C1 segment of cervical spinal cord (tissue), 14 donors: Measurements from ENCODE around the gene NEXN.

Experiments used
- DNase-seq, 14 donors: peaks; one replicate each; lab custom pipeline; 2025; lab: John Stamatoyannopoulos, UW

NEXN gene

DNA sequence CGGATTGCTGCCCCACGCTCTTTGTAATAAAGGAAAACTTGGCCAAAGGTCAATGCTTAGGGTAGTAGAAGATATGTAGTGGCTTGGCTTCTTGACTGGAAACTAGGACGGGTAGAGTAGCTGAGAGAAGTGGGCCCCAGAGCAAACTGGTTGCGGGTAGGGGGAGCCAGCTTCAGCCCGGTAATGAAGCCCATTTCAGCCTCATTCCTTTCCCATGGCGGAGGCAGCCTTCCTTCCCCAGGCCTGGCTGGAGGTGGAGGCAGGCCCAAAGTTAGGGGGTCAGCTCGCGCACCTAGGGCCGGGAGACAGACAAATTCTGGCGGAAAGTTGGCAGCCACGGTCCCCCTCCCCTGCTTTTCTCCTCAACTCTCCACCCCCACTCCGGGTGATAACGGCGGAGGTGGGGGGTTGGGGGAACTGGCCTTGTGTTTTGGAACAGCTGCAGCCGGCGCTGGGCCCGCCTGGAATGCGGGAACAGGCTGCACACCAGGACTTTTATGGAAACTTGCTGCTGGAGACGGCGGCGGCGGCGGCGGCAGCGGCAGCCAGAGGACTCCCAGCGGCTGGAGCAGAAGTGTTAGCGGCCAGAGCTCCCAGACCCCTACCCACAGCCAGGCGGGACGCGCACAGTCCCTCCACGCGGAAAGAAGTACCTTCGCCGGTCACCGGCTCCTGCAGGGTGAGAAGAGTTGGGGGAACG lies at the start of gene NEXN:
Gene NEXN, plus strand, starts transcription at position 544 of the 700 bp plus-strand sequence. CDS start 27,483 bp downstream, outside the sequence.
- DNase-seq = peak in 11 of 14 donors; percentile 3 to 57 (median 37)

DNA sequence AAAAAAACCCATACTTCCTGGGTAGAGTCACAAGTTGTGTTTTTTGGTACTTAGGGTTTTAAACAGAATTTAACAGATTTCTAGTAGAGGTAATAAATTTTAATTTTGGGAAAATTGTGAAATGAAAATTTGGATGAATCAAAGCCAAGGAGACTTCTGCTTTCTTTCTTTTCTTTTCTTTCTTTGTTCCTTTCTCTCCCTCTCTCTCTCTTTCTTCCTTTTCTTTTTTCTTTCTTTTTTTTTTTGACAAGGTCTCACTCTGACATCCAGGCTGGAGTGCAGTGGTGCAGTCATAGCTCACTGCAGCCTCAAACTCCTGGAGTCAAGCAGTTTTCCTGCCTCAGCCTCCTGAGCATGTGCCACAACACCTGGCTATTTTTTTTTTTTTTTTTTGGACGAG lies 46.9 kb upstream of the NEXN start:
- DNase-seq = no peak

DNA sequence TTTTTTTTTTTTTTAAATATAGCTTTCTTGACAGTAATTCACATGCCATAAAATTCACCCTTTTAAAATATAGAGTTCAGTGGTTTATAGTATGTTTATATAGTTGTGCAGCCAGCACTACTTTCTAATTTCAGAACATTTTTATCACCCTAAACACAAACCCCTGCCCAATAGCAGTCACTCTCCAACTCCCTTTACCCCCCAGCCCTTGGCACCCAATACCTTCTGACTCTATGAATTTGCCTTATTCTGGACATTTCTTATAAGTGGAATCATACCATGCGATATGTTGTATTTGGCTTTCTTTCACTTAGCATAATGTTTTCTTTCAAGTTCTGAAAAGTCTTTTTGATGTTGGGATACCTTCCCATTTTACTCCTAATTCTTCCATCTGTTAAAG lies 42.5 kb upstream of the NEXN start:
- no peak for DNase-seq

DNA sequence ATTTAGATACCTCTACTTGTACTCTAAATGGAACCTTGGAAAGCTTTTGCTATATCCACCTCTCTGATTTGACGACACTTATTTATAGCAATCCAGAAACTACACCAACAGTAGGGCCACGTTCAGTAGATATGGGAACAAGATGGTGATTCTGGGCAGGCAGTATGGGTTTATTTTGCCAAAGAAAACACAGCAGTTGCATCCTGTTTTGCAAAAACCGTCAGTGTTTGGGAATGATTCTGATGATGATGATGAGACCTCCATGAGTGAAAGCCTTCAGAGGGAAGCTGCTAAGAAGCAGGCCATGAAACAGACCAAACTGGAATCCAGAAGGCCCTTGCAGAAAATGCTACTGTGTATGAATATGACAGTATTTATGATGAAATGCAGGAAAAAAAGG lies 41.5 kb upstream of the NEXN start:
- no peak for DNase-seq

DNA sequence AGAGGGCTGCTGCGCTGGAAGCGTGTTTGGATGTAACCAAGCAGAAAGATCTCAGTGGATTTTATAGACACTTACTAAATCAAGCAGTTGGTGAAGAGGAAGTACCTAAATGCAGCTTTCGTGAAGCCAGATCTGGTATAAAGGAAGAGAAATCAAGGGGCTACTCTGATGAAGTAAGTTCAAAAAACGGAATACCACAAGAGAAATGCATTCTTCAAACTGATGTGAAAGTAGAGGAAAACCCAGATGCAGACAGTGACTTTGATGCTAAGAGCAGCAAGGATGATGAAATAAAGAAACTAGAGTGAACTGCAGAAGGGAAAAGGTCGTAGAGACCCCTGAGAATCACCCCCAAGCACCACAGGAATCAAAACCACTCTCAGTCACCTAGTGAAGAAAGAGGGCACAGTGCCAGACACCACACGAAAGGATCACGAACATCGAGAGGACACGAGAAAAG lies 40.8 kb upstream of the NEXN start:
- DNase-seq = no peak

DNA sequence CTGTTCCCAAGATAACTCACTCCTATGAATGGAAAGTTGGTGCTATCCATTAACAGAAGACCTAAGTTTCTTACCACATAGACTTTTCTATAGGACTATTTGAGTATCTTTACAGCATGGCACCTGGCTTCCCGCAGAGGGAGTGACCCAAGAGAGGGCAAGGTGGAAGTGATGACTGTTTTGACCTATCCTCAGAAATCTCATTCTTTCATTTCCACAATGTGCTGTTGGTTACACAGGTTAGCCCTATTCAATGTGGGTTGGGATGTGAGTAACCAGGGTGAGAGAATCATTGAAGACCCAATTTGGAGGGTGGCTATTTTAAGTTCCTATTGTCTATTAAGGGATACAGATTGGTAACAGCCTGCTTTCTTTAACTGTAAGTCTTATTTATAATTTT lies 38.3 kb upstream of the NEXN start:
- no peak for DNase-seq

DNA sequence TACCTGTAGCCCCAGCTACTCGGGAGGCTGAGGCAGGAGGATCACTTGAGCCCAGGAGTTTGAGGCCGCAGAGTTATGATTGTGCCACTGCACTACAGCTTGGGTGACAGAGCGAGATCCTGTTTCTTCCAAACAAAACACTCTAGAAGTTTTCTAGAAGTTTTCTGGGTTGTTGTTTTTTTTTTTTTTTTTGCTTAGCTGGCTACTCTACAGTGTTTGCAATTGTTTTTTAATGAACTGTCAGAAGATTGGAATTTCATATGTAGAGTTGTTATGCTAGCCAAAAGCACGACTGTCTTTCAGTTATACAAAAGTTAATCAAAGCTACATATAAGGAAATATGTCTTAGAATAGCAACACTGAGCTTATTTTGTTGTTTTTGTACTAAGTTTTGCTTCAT lies 30.9 kb upstream of the NEXN start:
- no peak for DNase-seq

DNA sequence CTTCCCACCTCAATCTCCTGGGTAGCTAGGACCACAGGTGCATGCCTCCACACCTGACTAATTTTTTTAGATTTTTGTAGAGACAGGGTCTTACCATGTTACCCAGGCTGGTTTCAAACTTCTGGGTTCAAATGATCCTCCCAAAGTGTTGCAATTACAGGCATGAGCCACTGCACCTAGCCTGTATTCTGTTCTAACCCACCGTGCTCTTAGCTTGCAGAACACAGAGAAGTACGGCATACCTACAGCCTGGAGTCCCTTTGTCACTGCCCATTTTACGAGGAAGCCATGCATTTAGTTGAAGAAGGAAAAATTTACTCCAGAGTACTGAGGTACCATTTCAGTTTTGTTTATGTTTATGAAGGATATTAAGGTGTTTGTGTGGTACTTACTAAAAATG lies 29.7 kb upstream of the NEXN start:
- DNase-seq = no peak

DNA sequence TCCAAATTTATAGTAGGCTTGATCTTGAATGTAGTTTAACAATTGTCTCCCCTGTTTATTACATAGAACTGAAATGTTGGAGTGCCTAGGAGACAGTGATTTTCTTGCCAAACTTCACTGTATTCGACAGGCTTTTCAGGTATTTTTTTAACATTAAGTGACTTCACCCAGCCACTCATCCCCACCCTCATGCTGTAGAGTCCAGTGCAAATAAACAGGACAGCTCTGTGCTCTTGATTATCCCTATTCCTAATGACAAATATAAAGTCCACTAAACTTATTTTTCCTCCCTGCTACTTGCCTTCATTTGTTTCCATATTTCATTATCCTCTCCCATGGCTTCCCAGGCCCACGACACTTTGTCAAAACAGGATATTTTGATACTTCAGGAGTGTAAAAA lies 29.2 kb upstream of the NEXN start:
- no peak for DNase-seq

DNA sequence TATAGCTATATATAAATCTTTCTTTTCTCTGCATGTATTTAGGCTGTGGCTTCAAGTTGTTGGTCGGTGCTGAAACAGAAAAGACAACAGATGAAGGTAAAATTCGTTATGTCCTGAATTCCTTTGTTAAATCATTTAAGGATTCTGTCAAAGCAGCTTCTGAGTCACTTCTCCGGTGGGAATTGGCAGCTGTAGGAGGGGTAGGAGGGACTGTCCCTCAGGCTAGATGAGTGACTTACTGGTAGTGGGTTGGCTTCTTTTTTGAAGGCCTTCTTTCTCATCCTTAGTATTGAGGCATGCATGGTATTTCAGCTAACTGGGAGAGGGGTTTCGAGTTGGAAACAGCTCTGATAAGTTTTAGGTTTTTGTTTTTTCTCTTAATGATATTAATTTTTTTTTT lies 22.1 kb upstream of the NEXN start:
- no peak for DNase-seq

DNA sequence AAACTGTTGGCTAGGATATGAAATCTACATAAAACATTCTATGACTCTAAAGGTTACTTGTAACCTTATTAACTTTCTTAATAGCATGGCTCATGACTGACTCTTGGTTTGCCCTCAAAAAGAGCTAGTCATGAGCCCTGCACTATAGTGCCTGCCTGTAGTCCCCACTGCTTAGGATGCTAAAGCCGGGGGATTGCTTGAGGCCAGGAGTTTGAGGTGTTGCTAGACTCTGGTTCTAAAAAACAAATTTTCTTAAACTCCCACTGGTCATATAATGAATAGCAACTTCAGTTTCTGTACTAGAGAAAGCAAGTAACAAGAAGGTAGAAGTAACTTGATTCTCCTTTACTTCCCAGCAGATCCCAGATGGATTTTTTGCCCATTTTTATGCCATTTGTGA lies 15.8 kb upstream of the NEXN start:
- no peak for DNase-seq

DNA sequence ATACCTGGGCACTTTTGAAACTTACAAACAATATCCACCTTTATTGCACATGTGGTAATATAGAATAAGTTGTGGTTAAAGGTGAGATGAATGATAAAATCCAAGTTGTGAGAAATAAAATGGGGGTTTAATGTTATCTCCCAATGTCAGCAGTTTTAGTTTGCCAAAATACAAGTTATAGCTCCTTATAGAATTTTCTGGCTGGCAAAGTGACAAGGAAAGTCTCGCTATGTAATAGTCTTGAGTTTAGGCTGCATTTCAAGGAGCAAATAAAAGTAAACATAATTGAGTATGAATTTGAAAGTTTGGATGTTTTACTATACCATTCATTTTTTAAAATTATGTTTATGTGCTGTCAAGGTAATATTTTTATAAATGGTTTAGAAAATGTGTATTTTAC lies 15.0 kb upstream of the NEXN start:
- no peak for DNase-seq

DNA sequence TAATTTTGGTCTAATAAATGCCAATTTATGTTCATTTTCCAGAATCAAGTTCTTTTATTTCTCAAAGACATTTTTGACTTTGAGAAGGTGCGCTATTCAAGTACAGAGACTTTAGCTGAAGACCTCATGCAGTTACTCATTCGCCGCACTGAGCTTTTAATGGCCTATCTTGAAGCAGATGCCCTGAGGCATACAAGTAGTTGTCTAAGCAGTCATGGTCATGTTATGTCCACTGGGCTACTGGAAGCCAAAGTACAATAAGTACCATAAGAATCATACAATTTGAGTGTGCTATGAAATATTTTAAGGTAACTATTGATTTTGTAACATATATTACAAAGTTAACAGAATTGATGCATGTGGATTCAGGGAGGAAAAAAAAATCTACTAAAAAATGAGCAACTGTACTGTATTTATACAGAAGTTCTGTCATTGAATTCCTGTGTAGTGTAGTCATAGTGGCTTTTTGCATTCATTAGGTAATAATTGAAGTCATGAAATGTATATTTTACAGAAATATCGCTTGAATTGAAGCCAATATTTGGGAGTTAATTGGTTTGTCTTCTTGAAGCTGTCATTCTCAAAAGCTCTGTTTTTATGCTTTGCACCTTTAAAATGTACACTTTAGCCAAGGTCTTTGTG lies 13.5 kb upstream of the NEXN start:
- no peak for DNase-seq

DNA sequence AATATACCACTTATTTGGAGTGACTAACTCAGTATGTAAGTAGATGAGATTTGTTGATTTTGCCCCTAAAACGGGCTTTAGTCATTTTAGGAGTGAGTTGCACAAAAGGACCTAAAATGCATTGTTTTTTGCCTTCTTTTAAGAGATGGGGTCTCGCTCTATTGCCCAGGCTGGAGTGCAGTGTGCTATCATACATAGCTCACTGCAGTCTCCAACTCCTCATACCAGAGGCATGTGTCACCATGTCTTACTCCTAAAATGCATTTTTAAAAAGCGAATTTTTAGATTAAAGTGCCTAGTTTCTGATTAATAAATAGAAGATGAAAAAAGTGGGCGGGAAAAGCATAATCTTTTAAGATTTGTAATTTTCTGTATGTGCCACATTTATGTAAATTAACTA lies 11.5 kb upstream of the NEXN start:
- no peak for DNase-seq

DNA sequence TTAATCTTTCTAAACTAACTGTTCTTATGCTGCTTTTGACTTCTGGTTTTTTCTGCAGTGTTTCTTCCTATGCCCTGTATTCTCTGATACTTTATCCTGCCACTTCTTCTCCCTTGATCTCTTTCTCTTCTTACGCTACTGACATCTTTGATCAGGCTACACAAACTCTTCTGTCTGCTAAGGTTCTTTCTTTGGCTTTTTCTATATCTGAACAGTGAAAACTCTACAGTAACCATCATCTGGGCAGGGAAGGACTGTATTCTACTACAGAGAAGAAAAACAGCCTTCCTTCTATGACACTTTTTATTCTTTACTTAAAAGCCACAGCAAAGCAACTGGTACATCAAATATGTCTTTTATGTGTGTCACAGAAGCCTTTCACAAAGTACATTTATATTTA lies 7.4 kb upstream of the NEXN start:
- no peak for DNase-seq

DNA sequence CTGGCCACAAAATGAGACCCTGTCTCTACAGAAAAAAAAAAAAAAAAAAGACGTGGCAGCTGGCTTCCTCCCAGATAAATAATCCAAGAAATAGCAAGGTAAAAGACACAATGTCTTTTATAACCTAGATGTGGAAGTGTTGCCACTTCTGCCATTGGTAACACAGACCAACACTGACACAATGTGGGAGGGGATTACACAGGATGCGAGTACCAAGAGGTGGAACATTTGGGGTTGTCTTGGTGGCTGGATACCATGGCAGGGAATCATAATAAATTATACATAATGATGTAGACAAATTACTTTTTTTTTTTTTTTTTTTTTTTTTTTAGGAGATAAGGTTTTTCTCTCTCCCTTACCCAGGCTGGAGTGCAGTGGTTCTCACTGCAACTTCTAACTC lies 6.0 kb upstream of the NEXN start:
- DNase-seq = no peak

DNA sequence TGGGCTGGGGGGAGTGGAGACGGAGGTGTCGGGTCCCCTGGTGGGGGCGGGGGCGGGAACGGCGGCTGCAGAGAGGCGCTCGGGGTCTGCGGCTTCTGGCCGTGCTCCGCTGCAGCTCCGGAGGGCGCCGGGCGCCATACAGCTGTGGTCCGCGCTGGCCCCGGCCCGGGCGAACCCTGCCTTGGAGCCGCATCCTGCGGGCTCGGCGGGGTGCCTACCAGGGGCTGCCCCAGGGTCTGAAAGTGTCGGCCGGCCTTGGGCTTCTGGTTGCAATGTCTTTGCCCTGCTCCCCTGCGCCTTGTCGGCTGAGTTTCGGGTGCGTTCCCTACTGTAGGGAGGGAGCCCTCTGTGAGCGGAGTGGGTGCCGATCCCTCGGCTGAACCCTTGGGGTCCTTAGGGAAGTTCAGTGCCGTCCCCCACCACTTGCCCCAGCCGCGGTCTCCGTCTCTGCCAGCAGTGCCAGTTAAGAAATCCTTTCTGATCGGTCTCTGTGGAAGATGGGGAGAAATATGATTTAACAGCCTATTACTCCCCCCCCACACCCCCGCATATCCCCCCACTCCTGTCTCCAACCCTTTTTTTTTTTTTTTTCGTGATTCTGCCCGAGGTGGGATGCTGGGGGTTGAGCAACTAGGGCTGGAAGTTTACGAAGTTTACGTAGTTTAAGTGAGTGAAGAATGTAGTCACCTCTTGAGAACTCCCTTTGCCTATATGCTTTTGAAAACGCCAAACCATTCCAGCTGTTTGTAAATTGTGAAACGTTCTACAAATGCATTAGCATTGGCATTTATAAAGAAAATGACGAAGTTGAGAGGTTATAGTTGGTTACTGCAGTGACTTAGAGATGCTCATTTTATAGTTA lies 588 bp downstream of the NEXN start:
- DNase-seq = peak in 6 of 14 donors; percentile 13 to 49 (median 29)

DNA sequence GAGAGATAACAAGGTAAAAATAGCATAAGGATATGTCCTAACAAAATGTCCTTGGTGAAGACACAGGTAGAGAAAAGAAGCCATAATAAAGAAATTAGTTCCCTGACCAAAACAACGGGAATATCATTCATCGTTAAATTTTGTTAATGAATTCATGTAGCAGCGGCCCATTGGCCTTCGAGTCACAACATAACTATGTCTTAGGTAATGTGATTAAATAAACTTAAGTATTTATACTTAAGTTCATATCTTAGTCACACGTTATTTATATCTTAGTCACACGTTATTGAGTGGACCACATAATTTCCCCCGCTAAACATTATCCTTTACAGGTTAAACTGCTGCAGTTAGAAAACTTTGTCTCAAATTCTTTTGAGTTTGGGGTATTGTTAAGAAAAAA lies 1.2 kb downstream of the NEXN start:
- DNase-seq = no peak

DNA sequence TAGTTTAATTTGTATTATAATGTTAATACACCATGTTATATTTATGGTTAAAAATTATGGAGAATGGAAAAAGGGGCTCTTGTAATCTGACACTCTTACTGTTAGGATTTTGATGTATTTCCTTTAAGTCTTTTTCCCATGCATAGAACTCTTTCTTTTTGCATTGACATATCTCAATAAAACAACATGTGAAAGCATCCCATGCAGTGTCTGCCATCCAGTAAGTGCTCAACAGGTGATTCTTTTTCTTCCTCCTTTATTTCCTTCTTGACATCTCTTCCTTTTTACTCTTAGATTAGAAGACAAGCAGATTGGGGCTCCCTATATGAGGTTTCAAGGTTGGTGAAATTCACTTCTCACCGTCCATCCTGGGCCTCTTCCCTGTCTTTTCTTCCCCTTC lies 2.8 kb downstream of the NEXN start:
- DNase-seq = no peak

DNA sequence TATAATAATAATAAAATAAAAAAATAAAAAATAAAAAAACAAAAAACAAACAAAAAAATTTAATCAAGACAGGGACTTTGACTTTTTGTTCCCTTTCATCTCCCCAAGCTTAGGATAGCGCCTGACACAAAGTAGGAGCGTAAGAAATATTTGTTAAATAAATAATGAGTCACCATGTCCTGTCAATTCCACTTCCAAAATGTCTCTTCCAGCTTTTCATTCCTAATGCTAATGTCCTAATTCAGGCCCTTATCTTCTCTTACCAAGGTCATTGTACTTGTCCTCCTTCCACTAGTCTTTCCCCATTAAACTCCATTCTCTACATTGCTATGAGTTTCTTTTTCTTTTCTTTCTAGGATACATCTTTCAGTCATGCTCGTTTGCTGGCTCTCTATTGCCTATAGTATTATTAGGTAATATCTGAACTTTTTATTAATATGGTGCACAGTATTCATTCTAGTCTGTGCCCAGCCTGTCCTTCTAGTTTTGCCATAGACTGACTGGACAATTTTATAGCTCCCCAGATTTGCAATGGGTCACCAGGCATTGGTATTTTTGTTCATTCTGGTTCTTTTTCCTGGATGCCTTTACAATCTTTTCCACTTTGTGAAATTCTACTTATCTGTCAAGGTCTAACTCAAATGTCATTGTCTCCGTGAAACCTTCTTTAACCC lies 11.4 kb downstream of the NEXN start:
- DNase-seq = no peak

DNA sequence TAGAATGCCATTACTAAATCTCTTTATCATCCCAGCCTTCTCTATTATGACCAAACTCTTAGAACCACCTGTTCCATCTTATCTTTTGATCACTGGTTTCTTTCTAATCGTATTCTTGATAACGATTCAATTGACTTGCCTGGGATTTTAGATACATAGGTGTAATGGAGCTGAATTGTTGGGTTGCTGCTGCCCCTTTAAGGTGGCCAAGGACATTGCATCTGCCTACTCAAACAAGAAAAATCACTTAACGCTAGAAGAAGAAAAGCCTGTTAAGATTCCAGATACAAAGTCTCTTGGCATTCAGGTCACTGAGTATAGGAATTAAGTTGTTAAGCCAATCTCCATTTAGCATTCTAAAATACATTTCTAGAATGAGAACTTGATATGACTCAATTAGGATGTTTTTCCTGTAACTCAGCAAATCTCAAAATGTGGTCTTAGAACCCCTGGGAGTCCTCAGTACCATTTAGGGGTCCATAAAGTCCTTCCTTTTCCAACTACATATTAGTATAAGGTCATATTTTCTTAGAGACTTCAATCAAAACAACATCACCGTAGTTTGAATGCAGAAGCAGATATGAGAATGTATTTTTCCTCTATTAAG lies 12.4 kb downstream of the NEXN start:
- DNase-seq = peak in 1 of 14 donors; percentile 1

DNA sequence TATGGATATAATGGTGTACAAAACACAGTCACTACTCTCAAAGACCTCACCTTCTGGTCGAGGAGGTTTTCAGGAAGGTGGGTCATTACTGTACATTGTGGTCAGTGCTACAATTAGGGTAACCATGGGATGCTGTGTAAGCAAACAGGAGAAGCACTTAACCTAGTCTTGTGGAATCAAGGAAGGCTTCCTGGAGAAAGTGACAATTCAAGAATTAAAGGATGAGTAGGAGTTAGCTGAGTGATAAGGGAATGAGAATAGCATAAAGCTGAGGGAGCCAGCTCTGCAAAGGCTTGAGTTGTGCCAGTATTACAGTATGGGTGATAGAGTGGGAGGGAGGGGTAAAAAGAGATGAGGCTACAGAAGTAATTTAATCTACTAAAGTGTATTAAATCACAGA lies 17.2 kb downstream of the NEXN start:
- DNase-seq = no peak
